ENCODE results near the gene CROCC2.

GRCh38 chr2:240869109-240869955 lies 36.8 kb upstream of the CROCC2 start:
- TF ChIP-seq CEBPB (IDR thresholded peaks at IDR 0.05; ENCODE audit: borderline replicate concordance in 1 of 2, low read depth in 2 of 2, low read length in 2 of 2) (no peak), CTCF (IDR thresholded peaks at IDR 0.05 in 2 of 3, conservative IDR thresholded peaks at IDR 0.05 in 1 of 3; ENCODE audit: control insufficient read depth in 2 of 3, extremely low read depth in 1 of 3, insufficient read depth in 1 of 3, low read depth in 3 of 3, low read length in 3 of 3) (no peak), FOS (IDR thresholded peaks at IDR 0.05; ENCODE audit: borderline replicate concordance, extremely low read depth, insufficient read length) (no peak), HDAC2 (IDR thresholded peaks at IDR 0.05) (no peak), RELA (IDR thresholded peaks at IDR 0.05; ENCODE audit: borderline replicate concordance, partially characterized antibody) (no peak)

Data from GM12878 (cell line).